ENCODE measurements around the gene MED17.

- TF ChIP-seq TARDBP (IDR thresholded peaks at IDR 0.05) (no peak), FOXA1 (IDR thresholded peaks at IDR 0.05) (no peak), SP1 (IDR thresholded peaks at IDR 0.05) (no peak), LEF1 (IDR thresholded peaks at IDR 0.05; ENCODE audit: borderline replicate concordance) (no peak), BHLHE40 (IDR thresholded peaks at IDR 0.05; ENCODE audit: borderline replicate concordance) (no peak)
Measured at GRCh38 chr11:93804879-93805278, 20.8 kb downstream of the MED17 start.
